Smooth muscle cell (in vitro differentiated cells): ENCODE results near the gene TGFBR1. TPM values are rescaled to one million over a fixed set of nuclear protein-coding genes. Genes with fewer than 3 reads are reported as not detected.

Experiments used
- DNase-seq: peaks from one replicate; lab custom pipeline; 2025; ENCODE audit not compliant: unreplicated experiment; lab: John Stamatoyannopoulos, UW
- H2AFZ ChIP-seq: fragments of 200-600 bp; sonication (generic); 2 replicates; pipeline ENCODE4 v1.6.0; 2016; ENCODE audit warnings: antibody characterized with exemption, low read depth, mild to moderate bottlenecking
- H3F3A ChIP-seq: fragments of 200-600 bp; sonication (generic); 2 replicates; pipeline ENCODE4 v1.6.0; 2017; ENCODE audit warnings: antibody characterized with exemption, low read depth
- H3K27ac ChIP-seq: fragments of 200-600 bp; sonication (generic); 2 replicates; pipeline ENCODE4 v1.5.1; 2016; ENCODE audit warnings: low read depth, mild to moderate bottlenecking
- H3K27me3 ChIP-seq: fragments of 200-600 bp; sonication (generic); 2 replicates; pipeline ENCODE4 v1.6.1; 2016; ENCODE audit warnings: low read depth, mild to moderate bottlenecking
- H3K36me3 ChIP-seq: fragments of 200-600 bp; sonication (generic); 2 replicates; pipeline ENCODE4 v1.5.1; 2016; ENCODE audit warnings: low read depth
- H3K4me1 ChIP-seq: fragments of 200-600 bp; sonication (generic); 2 replicates; pipeline ENCODE4 v1.5.1; 2016; ENCODE audit warnings: low read depth
- H3K4me2 ChIP-seq: fragments of 200-600 bp; sonication (generic); 2 replicates; pipeline ENCODE4 v1.6.0; 2016; ENCODE audit warnings: mild to moderate bottlenecking
- H3K4me3 ChIP-seq: fragments of 200-600 bp; sonication (generic); 2 replicates; pipeline ENCODE4 v1.5.1; 2016; ENCODE audit warnings: mild to moderate bottlenecking
- H3K79me2 ChIP-seq: fragments of 200-600 bp; sonication (generic); 2 replicates; pipeline ENCODE4 v1.6.0; 2016; ENCODE audit warnings: low read depth, mild to moderate bottlenecking
- H3K9ac ChIP-seq: fragments of 200-600 bp; sonication (generic); 2 replicates; pipeline ENCODE4 v1.6.0; 2016; ENCODE audit warnings: low read depth
- H3K9me3 ChIP-seq: fragments of 200-600 bp; sonication (generic); replicated peaks from 2 replicates; pipeline ENCODE4 v1.5.1; 2016; ENCODE audit warnings: low read depth
- H4K20me1 ChIP-seq: fragments of 200-600 bp; sonication (generic); 2 replicates; pipeline ENCODE4 v1.6.0; 2016; ENCODE audit warnings: low read depth
- CTCF ChIP-seq: fragments of 200-600 bp; sonication (generic); IDR thresholded peaks from 2 replicates; pipeline ENCODE4 v1.5.1; 2017; ENCODE audit warnings: borderline replicate concordance, mild to moderate bottlenecking, antibody characterized with exemption; ENCODE audit not compliant: insufficient read depth, poor library complexity, severe bottlenecking
- whole genome bisulfite sequencing: methylation state at CpG from one replicate; pipeline ENCODE4 v1.1.7; 2016; ENCODE audit warnings: low lambda C conversion rate; 5-methylcytosine and 5-hydroxymethylcytosine counted together
- polyA plus RNA-seq: library from polyadenylated mRNA; unstranded; fragments of >200 nt; fragmentation: Nextera tagmentation; extraction: Ambion mirVana; gene quantifications from 2 replicates; pipeline ENCODE4 v1.2.1, GENCODE V29; 2016
- total RNA-seq: library from RNA; depleted of rRNA; stranded (reverse); fragments of >200 nt; gene quantifications from 2 replicates; pipeline ENCODE4 v1.2.3, GENCODE V29; 2014

TGFBR1 gene
- total and polyA plus RNA-seq, 2 experiments from 2014 or later = 87.8 to 240 TPM

- H3F3A ChIP-seq = peaks cover 6% of the 10 kb centered on the region
- H3K4me2 ChIP-seq = no peak overlapping the region
- no peak overlapping the region for H2AFZ ChIP-seq
- no peaks in the 10 kb centered on the region for H3K9me3 ChIP-seq
- no peaks in the 10 kb centered on the region for H3K27me3 ChIP-seq
- TF ChIP-seq CTCF = peak; percentile 77
- no peak overlapping the region for H3K9ac ChIP-seq
- H3K36me3 ChIP-seq = peaks cover 28% of the 10 kb centered on the region
- H3K4me3 ChIP-seq = no peak overlapping the region
- peaks cover 27% of the 10 kb centered on the region for H4K20me1 ChIP-seq
- H3K27ac ChIP-seq = peak overlapping the region; percentile 42
- DNase-seq = no peak
- peaks cover 2% of the 10 kb centered on the region for H3K4me1 ChIP-seq
- H3K79me2 ChIP-seq = peaks cover 44% of the 10 kb centered on the region
- WGBS = 68% methylated on average over 2 of the region's 2 CpGs
Observed at GRCh38 chr9:99140685-99141314, 35.9 kb downstream of the TGFBR1 start.

- Histone ChIP-seq H3K4me3 (no peak overlapping the region), H3F3A (peaks cover 6% of the 10 kb centered on the region), H3K4me2 (no peak overlapping the region), H3K27ac (peak overlapping the region; percentile 42), H3K27me3 (no peaks in the 10 kb centered on the region), H3K9me3 (no peaks in the 10 kb centered on the region), H4K20me1 (peaks cover 17% of the 10 kb centered on the region), H2AFZ (no peak overlapping the region), H3K79me2 (peaks cover 34% of the 10 kb centered on the region), H3K36me3 (peaks cover 38% of the 10 kb centered on the region), H3K9ac (no peak overlapping the region), H3K4me1 (peaks cover 2% of the 10 kb centered on the region)
- TF ChIP-seq CTCF = no peak
- no peak for DNase-seq
- 92% methylated on average over 5 of the region's 5 CpGs for WGBS
Observed at GRCh38 chr9:99141849-99142248, 36.9 kb downstream of the TGFBR1 start.

GRCh38 chr9:99142275-99142674, 37.4 kb downstream of the TGFBR1 start:
- H3K79me2 ChIP-seq = peaks cover 30% of the 10 kb centered on the region
- no peak for DNase-seq
- H4K20me1 ChIP-seq = peaks cover 16% of the 10 kb centered on the region
- peak overlapping the region; percentile 4 for H3K27ac ChIP-seq
- H3K4me1 ChIP-seq = peaks cover 2% of the 10 kb centered on the region
- H3K36me3 ChIP-seq = peaks cover 42% of the 10 kb centered on the region
- H2AFZ ChIP-seq = no peak overlapping the region
- peaks cover 7% of the 10 kb centered on the region for H3F3A ChIP-seq
- TF ChIP-seq CTCF = no peak
- WGBS = 94% methylated on average over 4 of the region's 4 CpGs
- H3K4me2 ChIP-seq = no peak overlapping the region
- no peaks in the 10 kb centered on the region for H3K27me3 ChIP-seq
- H3K9me3 ChIP-seq = no peaks in the 10 kb centered on the region
- H3K4me3 ChIP-seq = no peak overlapping the region
- H3K9ac ChIP-seq = no peak overlapping the region

- Histone ChIP-seq H3K4me1 (no peaks in the 10 kb centered on the region), H3K4me3 (no peak overlapping the region), H3K79me2 (peaks cover 16% of the 10 kb centered on the region), H3K9ac (no peak overlapping the region), H3K9me3 (no peaks in the 10 kb centered on the region), H3F3A (peaks cover 5% of the 10 kb centered on the region), H2AFZ (no peak overlapping the region), H3K4me2 (no peak overlapping the region), H4K20me1 (peaks cover 14% of the 10 kb centered on the region), H3K36me3 (peaks cover 55% of the 10 kb centered on the region), H3K27me3 (no peaks in the 10 kb centered on the region), H3K27ac (no peak overlapping the region)
- no peak for TF ChIP-seq CTCF
- no peak for DNase-seq
- 91% methylated on average over 3 of the region's 3 CpGs for WGBS
Observed at GRCh38 chr9:99143655-99144054, 38.7 kb downstream of the TGFBR1 start.
